PFSK-1 (cell line): ENCODE data around the gene AKR7A3.

Experiments
- FOXP2 ChIP-seq: optimal IDR thresholded peaks from 2 replicates; pipeline ENCODE3; 2011; ENCODE audit warnings: borderline replicate concordance, control low read depth, inconsistent platforms; ENCODE audit not compliant: insufficient read depth; ENCODE audit errors: extremely low read length, extremely low read depth
- POLR2AphosphoS5 ChIP-seq: IDR thresholded peaks from 2 replicates; pipeline ENCODE4 v1.6.1; 2012; ENCODE audit warnings: low read depth, mild to moderate bottlenecking, control low read depth, low read length, moderate library complexity
- SIN3A ChIP-seq: IDR thresholded peaks from 2 replicates; pipeline ENCODE4 v1.6.1; 2012; ENCODE audit warnings: mild to moderate bottlenecking, low read length, moderate library complexity, borderline replicate concordance; ENCODE audit not compliant: insufficient read depth
- TAF1 ChIP-seq: IDR thresholded peaks from 2 replicates; pipeline ENCODE4 v1.6.1; 2012; ENCODE audit warnings: low read length, control low read depth, borderline replicate concordance; ENCODE audit not compliant: insufficient read depth
- TF ChIP-seq, protein P1 (sequence below), 2 experiments: IDR thresholded peaks; 2 replicates each; pipeline versions ENCODE4 v1.6.1 to v1.8.0; 2011 to 2012; ENCODE audit warnings: low read depth in 2 of 2, low read length in 2 of 2, control low read depth in 1 of 2, inconsistent platforms in 1 of 2, mild to moderate bottlenecking in 1 of 2, moderate library complexity in 1 of 2; ENCODE audit not compliant: insufficient read depth in 1 of 2

The AKR7A3 gene

DNA sequence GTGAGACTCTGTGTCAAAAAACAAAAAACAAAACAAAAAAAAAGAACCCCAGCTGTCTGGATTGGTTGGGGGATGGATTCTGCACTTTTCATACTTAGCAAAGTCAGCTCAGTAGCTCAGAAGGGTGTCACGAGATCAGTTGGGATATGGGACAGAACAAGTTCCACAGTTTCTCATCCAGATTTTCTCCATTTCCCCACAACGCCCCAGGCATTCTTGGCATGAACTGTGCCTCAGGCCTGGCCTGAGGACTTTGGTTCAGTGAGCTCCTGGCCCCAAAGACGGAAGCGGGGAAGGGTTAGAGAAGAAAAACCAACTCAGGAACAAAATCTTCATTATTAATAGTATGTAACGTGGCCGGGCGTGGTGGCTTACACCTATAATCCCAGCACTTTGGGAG lies 21.5 kb upstream of the AKR7A3 start:
- TF ChIP-seq SIN3A (no peak), FOXP2 (no peak), POLR2AphosphoS5 (no peak), TAF1 (no peak)
- TF ChIP-seq, protein P1, sequence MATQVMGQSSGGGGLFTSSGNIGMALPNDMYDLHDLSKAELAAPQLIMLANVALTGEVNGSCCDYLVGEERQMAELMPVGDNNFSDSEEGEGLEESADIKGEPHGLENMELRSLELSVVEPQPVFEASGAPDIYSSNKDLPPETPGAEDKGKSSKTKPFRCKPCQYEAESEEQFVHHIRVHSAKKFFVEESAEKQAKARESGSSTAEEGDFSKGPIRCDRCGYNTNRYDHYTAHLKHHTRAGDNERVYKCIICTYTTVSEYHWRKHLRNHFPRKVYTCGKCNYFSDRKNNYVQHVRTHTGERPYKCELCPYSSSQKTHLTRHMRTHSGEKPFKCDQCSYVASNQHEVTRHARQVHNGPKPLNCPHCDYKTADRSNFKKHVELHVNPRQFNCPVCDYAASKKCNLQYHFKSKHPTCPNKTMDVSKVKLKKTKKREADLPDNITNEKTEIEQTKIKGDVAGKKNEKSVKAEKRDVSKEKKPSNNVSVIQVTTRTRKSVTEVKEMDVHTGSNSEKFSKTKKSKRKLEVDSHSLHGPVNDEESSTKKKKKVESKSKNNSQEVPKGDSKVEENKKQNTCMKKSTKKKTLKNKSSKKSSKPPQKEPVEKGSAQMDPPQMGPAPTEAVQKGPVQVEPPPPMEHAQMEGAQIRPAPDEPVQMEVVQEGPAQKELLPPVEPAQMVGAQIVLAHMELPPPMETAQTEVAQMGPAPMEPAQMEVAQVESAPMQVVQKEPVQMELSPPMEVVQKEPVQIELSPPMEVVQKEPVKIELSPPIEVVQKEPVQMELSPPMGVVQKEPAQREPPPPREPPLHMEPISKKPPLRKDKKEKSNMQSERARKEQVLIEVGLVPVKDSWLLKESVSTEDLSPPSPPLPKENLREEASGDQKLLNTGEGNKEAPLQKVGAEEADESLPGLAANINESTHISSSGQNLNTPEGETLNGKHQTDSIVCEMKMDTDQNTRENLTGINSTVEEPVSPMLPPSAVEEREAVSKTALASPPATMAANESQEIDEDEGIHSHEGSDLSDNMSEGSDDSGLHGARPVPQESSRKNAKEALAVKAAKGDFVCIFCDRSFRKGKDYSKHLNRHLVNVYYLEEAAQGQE (IDR thresholded peaks at IDR 0.05; ENCODE audit: insufficient read depth in 1 of 2, low read depth in 2 of 2, low read length in 2 of 2), result no peak

DNA sequence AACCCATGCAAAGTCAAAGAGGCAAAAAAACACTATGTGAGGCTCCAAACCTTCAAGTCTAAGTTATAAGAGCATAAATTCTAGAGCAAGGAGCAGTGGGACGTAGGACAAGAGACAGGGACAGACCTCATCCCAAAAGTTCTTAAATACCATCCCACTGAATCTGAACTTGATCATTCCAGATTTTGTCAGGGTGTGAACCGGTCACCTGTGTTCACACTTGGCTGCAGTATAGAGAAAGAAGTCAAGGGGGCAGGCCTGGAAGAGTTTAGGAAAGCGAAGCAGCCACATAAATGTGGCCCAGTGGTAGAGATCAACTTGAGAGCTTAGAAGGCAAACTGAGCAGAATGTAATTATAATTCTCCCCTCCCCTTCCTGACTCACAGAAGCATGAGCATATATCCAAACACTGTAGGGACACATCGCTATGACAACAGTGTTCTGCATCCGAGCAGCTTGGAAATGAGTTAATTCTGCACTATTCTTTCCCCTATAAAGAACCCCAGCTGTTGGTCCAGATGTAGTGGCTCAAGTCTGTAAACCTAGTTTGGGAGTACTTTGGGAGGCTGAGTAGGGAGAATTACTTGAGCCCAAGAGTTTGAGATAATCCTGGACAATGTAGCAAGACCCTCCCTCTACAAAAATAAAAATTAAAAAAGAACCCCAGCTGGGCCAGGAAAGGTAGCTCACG lies 20.7 kb upstream of the AKR7A3 start:
- TF ChIP-seq SIN3A, result no peak
- TF ChIP-seq, protein P1 (IDR thresholded peaks at IDR 0.05; ENCODE audit: insufficient read depth in 1 of 2, low read depth in 2 of 2, low read length in 2 of 2), result no peak
- no peak for TF ChIP-seq TAF1
- no peak for TF ChIP-seq FOXP2
- no peak for TF ChIP-seq POLR2AphosphoS5

DNA sequence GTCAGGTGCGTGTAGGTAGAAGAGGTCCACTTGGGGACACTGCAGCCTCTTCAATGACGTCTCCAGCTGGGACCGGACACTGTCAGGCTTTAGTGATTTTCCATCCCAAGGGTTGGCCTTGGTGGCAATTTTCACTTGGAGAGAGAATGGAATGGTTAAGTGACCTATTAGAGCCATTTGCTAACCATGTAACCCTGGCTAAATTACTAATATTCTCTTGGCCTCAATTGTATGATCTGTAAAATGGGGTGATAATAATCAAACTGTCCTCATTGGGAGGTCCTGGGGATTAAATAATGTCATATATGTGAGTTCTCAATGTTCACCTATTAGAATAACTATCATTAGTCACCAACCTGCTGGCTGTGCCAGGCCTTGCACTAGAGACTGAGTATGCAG lies 19.9 kb upstream of the AKR7A3 start:
- TF ChIP-seq, protein P1 (IDR thresholded peaks at IDR 0.05; ENCODE audit: insufficient read depth in 1 of 2, low read depth in 2 of 2, low read length in 2 of 2), result no peak
- TF ChIP-seq FOXP2 (no peak), TAF1 (no peak)

DNA sequence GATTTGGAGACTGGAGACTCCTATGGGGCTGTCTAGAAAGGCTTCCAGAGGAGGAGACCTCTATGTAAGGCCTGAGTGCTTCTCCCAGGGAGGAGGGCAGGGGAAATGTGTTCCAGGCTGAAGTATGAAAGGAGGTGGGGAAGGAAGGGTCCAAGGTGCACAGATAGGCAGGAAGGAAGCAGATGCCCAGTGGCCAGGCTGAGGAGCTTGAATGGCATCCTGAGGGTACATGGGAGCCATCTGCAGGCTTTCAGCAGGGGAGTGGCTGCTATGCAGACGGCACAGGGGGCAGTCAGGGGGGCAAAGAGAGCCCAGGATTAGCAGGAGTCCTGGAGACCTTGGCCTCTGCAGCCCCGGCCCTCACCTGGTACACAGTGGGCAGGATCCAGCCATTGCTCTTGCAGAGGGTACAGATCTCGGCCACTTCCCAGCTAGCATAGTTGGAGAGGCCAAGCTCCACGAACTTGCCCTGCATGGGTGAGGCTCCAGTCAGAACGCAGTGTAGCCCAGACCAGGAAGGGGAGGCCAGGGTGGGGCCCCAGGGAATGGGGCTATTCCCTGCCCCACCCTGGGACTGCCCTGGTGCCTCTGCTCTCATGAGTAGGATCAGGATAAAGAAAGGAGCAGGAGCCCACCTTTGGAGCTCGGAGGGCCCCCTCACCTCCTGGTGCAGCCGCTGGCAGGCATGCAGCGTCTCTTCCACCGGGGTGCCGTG lies 19.4 kb upstream of the AKR7A3 start:
- TF ChIP-seq POLR2AphosphoS5 (no peak), TAF1 (no peak), FOXP2 (no peak), SIN3A (no peak)
- TF ChIP-seq, protein P1 (IDR thresholded peaks at IDR 0.05; ENCODE audit: insufficient read depth in 1 of 2, low read depth in 2 of 2, low read length in 2 of 2), result no peak
